Stimulated activated CD8-positive, alpha-beta memory T cell treated with anti-CD3 and anti-CD28 coated beads, Interleukin-4, amount 100 ng/mL, for 48 hours (primary cell): Measurements from ENCODE around the gene TAF6.

Experiments used
- DNase-seq: peaks from one replicate; pipeline ENCODE4 v3.0.0-alpha.2; 2020

Gene TAF6

GRCh38 chr7:100064162-100064561, 55.0 kb downstream of the TAF6 start:
- DNase-seq, result no peak

DNA sequence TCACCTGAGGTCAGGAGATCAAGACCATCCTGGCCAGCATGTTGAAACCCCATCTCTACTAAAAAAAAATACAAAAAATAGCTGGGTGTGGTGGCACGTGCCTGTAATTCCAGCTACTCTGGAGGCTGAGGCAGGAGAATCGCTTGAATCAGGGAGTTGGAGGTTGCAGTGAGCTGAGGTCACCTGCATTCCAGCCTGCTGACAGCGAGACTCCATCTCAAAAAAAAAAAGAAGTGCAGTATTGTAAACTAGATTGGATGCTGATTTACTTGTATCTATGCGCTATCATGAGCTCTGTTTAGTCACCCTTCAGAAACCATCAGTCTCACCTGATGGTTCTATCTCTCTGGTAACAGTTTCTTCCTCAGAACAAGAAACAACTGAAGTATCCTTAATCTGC, 55.8 kb downstream of the TAF6 start:
- no peak for DNase-seq

- DNase-seq, result no peak
Measured at GRCh38 chr7:100061518-100062193, 57.5 kb downstream of the TAF6 start.

GRCh38 chr7:100059251-100059739, 59.9 kb downstream of the TAF6 start:
- DNase-seq, result no peak
